ENCODE results near the gene SLC27A5. TPM values are rescaled to one million over a fixed set of nuclear protein-coding genes. Genes with fewer than 3 reads are reported as not detected.
"Not testable (repeated sequence)": the region's sequence is repeated elsewhere in the genome, so short reads cannot be mapped to it uniquely, and the experiment has no call there.

Gene SLC27A5
- total RNA-seq, 2 donors from 2014 or later, result 5.4 to 9.9 TPM

- peaks cover 0 to 12% of the 10 kb centered on the region in 2 donors for H3K36me3 ChIP-seq (replicated peaks in 1 of 2; ENCODE audit: insufficient read depth in 1 of 2, low read depth in 2 of 2)
- no peaks in the 10 kb centered on the region for H3K27me3 ChIP-seq
- no peaks in the 10 kb centered on the region for H3K9me3 ChIP-seq
- no peak overlapping the region for H3K27ac ChIP-seq
- no peak for ATAC-seq
- intact Hi-C loops (cut with DNase I), result no loop called here
- DNase-seq, result no peak
- peaks cover 22% of the 10 kb centered on the region for H3K4me1 ChIP-seq
- no peak overlapping the region for H3K4me3 ChIP-seq
- 83% methylated on average over 12 of the region's 12 CpGs for WGBS, 2 donors
- TF ChIP-seq POLR2A (IDR thresholded peaks at IDR 0.05), result no peak
- no peak for TF ChIP-seq CTCF (IDR thresholded peaks at IDR 0.05)
Observed at GRCh38 chr19:58474291-58474996, 37.3 kb downstream of the SLC27A5 start.

GRCh38 chr19:58473775-58474174 is 38.0 kb downstream of the SLC27A5 start:
- H3K4me1 ChIP-seq, result peaks cover 22% of the 10 kb centered on the region
- intact Hi-C loops (cut with DNase I), result no loop called here
- ATAC-seq (no peak), DNase-seq (no peak)
- no peak overlapping the region for H3K27ac ChIP-seq
- no peak overlapping the region for H3K4me3 ChIP-seq
- no peaks in the 10 kb centered on the region for H3K27me3 ChIP-seq
- peaks cover 0 to 12% of the 10 kb centered on the region in 2 donors for H3K36me3 ChIP-seq (replicated peaks in 1 of 2; ENCODE audit: insufficient read depth in 1 of 2, low read depth in 2 of 2)
- TF ChIP-seq POLR2A (IDR thresholded peaks at IDR 0.05) (no peak), CTCF (IDR thresholded peaks at IDR 0.05) (no peak)
- no peaks in the 10 kb centered on the region for H3K9me3 ChIP-seq

DNA sequence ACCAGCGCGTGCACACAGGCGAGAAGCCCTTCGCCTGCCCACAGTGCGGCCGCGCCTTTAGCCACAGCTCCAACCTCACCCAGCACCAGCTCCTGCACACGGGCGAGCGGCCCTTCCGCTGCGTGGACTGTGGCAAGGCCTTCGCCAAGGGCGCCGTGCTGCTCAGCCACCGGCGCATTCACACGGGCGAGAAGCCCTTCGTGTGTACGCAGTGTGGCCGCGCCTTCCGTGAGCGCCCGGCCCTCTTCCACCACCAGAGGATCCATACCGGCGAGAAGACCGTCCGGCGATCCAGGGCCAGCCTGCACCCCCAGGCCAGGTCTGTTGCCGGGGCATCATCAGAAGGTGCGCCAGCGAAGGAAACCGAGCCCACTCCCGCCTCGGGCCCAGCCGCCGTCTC is 40.1 kb downstream of the SLC27A5 start:
- TF ChIP-seq CTCF (IDR thresholded peaks at IDR 0.05), result no peak
- TF ChIP-seq POLR2A (IDR thresholded peaks at IDR 0.05), result no peak

GRCh38 chr19:58470837-58471543 is 40.8 kb downstream of the SLC27A5 start:
- H3K27ac ChIP-seq; DNase-seq; H3K27me3 ChIP-seq; ATAC-seq; H3K9me3 ChIP-seq; H3K4me3 ChIP-seq; intact Hi-C loops (cut with DNase I): not testable (repeated sequence)
- peaks cover 0 to 12% of the 10 kb centered on the region in 2 donors for H3K36me3 ChIP-seq (replicated peaks in 1 of 2; ENCODE audit: insufficient read depth in 1 of 2, low read depth in 2 of 2)
- peaks cover 26% of the 10 kb centered on the region for H3K4me1 ChIP-seq
- WGBS, 2 donors, result 95 to 97% methylated on average over 14 to 24 of the region's 53 CpGs

More for the DNA sequence above, 40.1 kb downstream of the SLC27A5 start:
- H3K27ac ChIP-seq, result no peak overlapping the region
- DNase-seq (no peak), ATAC-seq (no peak)
- 96% methylated on average over 26 to 38 of the region's 39 CpGs for WGBS, 2 donors
- intact Hi-C loops (cut with DNase I), result no loop called here
- H3K4me1 ChIP-seq, result peaks cover 27% of the 10 kb centered on the region
- peaks cover 0 to 12% of the 10 kb centered on the region in 2 donors for H3K36me3 ChIP-seq (replicated peaks in 1 of 2; ENCODE audit: insufficient read depth in 1 of 2, low read depth in 2 of 2)
- no peaks in the 10 kb centered on the region for H3K9me3 ChIP-seq
- no peaks in the 10 kb centered on the region for H3K27me3 ChIP-seq
- no peak overlapping the region for H3K4me3 ChIP-seq

DNA sequence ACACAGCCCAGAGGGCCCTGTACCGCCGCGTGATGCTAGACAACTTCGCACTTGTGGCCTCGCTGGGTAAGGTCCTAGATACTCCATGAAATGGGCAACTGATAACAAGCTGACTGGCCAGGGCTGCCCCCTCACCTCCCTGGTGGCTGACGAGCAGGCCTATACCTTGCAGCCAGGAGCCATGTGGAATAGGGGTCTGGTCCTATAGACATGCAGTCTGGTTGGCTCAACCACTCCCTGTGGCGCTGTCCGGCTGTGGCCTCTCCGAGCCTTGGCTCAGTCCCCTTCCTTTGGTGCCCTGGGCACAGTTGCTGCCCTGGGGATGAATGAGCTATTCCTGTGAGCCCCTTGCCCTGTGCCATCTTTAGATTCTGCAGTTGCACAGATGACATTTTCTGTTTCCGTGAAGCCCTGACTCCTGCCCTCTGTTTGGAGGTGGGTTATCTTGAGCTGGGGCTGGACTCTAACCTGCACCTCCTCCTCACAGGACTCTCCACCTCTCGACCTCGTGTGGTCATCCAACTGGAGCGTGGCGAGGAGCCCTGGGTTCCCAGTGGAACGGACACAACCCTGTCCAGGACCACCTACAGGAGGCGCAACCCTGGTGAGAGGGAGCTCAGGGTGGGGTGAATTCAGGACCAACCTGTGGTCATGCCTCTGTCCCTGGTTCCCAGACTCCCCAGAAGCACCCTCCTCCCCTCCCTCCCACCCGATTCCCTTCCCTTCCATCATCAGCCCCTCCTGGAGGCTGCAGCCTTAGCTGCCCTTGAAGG is 42.4 kb downstream of the SLC27A5 start:
- intact Hi-C loops (cut with DNase I), result no loop called here
- no peaks in the 10 kb centered on the region for H3K9me3 ChIP-seq

More for the DNA sequence above, 42.4 kb downstream of the SLC27A5 start:
- Histone ChIP-seq H3K4me3 (no peak overlapping the region), H3K36me3 (replicated peaks in 1 of 2; ENCODE audit: insufficient read depth in 1 of 2, low read depth in 2 of 2) (peaks cover 0 to 12% of the 10 kb centered on the region in 2 donors), H3K4me1 (peaks cover 18% of the 10 kb centered on the region), H3K27me3 (no peaks in the 10 kb centered on the region), H3K27ac (no peak overlapping the region)
- DNase-seq (no peak), ATAC-seq (no peak)
- 85 to 89% methylated on average over 13 to 17 of the region's 17 CpGs for WGBS, 2 donors
- TF ChIP-seq POLR2A (IDR thresholded peaks at IDR 0.05), result no peak
- no peak for TF ChIP-seq CTCF (IDR thresholded peaks at IDR 0.05)

Data from body of pancreas (tissue), 4 donors.